Measurements from ENCODE around the gene ILDR2. TPM values are rescaled to one million over a fixed set of nuclear protein-coding genes. Genes with fewer than 3 reads are reported as not detected.

ILDR2 gene
- total and polyA plus RNA-seq, 9 of the 15 experiments (the other 6 are each of a cell fraction or from before 2014, with no cell fraction given): 0.03 to 0.31 (median 0.18) TPM; not detected in 2

GRCh38 chr1:166875302-166875733 lies 100.0 kb downstream of the ILDR2 start:
- peaks cover 15 to 19% of the 10 kb centered on the region in 2 experiments; a peak in 4 of 5 replicates for H3K4me1 ChIP-seq (replicated peaks in 1 of 2; ENCODE audit: control insufficient read depth in 2 of 2, insufficient read depth in 2 of 2, low read length in 2 of 2)
- H3K36me3 ChIP-seq (ENCODE audit: control insufficient read depth, insufficient read depth, low read length): peaks cover 22% of the 10 kb centered on the region; the same call in 1 of the 3 replicates
- peak overlapping the region; percentile 87 for H2AFZ ChIP-seq (ENCODE audit: low read depth, low read length)
- ChIA-PET POLR2A (interaction anchor here (0.6 to 1.8 kb wide), 8 partner anchors 8 to 170 kb away, joined by 3 to 9 read pairs (median 4); partner anchors contain the start of gene POGK), CTCF (ENCODE audit: low intra/inter-chr PET ratio) (no interaction called here)
- peaks cover 57% of the 10 kb centered on the region for H3K79me2 ChIP-seq (ENCODE audit: control insufficient read depth, insufficient read depth, low read length)
- 0 out of 2 replicates have a peak, but pooled peaks cover 2% of the 10 kb centered on the region for H3K9me3 ChIP-seq (replicated peaks; ENCODE audit: control insufficient read depth, insufficient read depth, low read depth, low read length)
- DNase-seq (ENCODE audit: extremely low read depth in 1 of 4, low spot score in 3 of 4) (peak in 1 of 4 experiments; percentile 31), ATAC-seq (no peak), FAIRE-seq (no peak)
- H3K9me1 ChIP-seq (ENCODE audit: control insufficient read depth, insufficient read depth, low read length): no peaks in the 10 kb centered on the region
- BruUV-seq (replicated peaks): no TSS peak
- H3K4me2 ChIP-seq (ENCODE audit: insufficient read depth, low read length): peak overlapping the region; percentile 89
- in situ Hi-C loops (cut with MboI) (no loop called here), intact Hi-C loops (cut with micrococcal nuclease) (loop anchor here (2.0 kb wide), 1 partner anchor 35 kb away; no protein-coding TSS in a partner anchor)
- 5% methylated on average over 8 of the region's 8 CpGs for WGBS (ENCODE audit: insufficient coverage, low coverage, missing lambda C conversion rate)
- 0 out of 2 replicates have a peak, but pooled peaks cover 13% of the 10 kb centered on the region for H4K20me1 ChIP-seq (replicated peaks; ENCODE audit: control insufficient read depth, insufficient read depth, low read length)
- H3K27me3 ChIP-seq (ENCODE audit: control insufficient read depth in 2 of 2, insufficient read depth in 2 of 2, low read length in 2 of 2): no peaks in the 10 kb centered on the region
- H3K27ac ChIP-seq (ENCODE audit: extremely low read depth, low read depth, low read length): peak overlapping the region; percentile 83
- peak overlapping the region; percentile 82 to 97 for H3K9ac ChIP-seq (ENCODE audit: insufficient read depth in 1 of 2, low read depth in 2 of 2, low read length in 2 of 2)
- peak overlapping the region; percentile 68 for H3K4me3 ChIP-seq
- no peak for TF ChIP-seq CSDE1 (IDR thresholded peaks at IDR 0.05)
- TF ChIP-seq CTCF (IDR thresholded peaks at IDR 0.05 in 2 of 3, conservative IDR thresholded peaks at IDR 0.05 in 1 of 3; ENCODE audit: insufficient read depth in 2 of 3, low read depth in 1 of 3, low read length in 3 of 3): no peak
- TF ChIP-seq, protein P1, sequence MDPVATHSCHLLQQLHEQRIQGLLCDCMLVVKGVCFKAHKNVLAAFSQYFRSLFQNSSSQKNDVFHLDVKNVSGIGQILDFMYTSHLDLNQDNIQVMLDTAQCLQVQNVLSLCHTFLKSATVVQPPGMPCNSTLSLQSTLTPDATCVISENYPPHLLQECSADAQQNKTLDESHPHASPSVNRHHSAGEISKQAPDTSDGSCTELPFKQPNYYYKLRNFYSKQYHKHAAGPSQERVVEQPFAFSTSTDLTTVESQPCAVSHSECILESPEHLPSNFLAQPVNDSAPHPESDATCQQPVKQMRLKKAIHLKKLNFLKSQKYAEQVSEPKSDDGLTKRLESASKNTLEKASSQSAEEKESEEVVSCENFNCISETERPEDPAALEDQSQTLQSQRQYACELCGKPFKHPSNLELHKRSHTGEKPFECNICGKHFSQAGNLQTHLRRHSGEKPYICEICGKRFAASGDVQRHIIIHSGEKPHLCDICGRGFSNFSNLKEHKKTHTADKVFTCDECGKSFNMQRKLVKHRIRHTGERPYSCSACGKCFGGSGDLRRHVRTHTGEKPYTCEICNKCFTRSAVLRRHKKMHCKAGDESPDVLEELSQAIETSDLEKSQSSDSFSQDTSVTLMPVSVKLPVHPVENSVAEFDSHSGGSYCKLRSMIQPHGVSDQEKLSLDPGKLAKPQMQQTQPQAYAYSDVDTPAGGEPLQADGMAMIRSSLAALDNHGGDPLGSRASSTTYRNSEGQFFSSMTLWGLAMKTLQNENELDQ (CRISPR knock-in tag; IDR thresholded peaks at IDR 0.05; ENCODE audit: borderline replicate concordance): no peak
- TF ChIP-seq SNIP1 (IDR thresholded peaks at IDR 0.05; ENCODE audit: low read depth): no peak
- 0 out of 2 replicates have a peak, but pooled peaks have one; percentile 25 for TF ChIP-seq ZNF766 (CRISPR knock-in tag; conservative IDR thresholded peaks at IDR 0.05)
- no peak for TF ChIP-seq POLR3G (IDR thresholded peaks at IDR 0.05; ENCODE audit: extremely low read depth, insufficient read length, insufficient replicate concordance)
- TF ChIP-seq CHD1 (IDR thresholded peaks at IDR 0.05; ENCODE audit: low read length): peak; percentile 25
- TF ChIP-seq ZC3H4 (CRISPR knock-in tag; IDR thresholded peaks at IDR 0.05; ENCODE audit: borderline replicate concordance): no peak
- peak; percentile 54; the same call in 1 of the 2 replicates for TF ChIP-seq PTBP1 (IDR thresholded peaks at IDR 0.05; ENCODE audit: low read depth, low read length)
- no peak for TF ChIP-seq HSF4 (CRISPR knock-in tag; IDR thresholded peaks at IDR 0.05; ENCODE audit: borderline replicate concordance)
- TF ChIP-seq, protein P2, sequence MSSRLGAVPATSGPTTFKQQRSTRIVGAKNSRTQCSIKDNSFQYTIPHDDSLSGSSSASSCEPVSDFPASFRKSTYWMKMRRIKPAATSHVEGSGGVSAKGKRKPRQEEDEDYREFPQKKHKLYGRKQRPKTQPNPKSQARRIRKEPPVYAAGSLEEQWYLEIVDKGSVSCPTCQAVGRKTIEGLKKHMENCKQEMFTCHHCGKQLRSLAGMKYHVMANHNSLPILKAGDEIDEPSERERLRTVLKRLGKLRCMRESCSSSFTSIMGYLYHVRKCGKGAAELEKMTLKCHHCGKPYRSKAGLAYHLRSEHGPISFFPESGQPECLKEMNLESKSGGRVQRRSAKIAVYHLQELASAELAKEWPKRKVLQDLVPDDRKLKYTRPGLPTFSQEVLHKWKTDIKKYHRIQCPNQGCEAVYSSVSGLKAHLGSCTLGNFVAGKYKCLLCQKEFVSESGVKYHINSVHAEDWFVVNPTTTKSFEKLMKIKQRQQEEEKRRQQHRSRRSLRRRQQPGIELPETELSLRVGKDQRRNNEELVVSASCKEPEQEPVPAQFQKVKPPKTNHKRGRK (tag; IDR thresholded peaks at IDR 0.05): 0 out of 2 replicates have a peak, but pooled peaks have one; percentile 9
- no peak for TF ChIP-seq ZNF143 (CRISPR knock-in tag; IDR thresholded peaks at IDR 0.05)
- TF ChIP-seq ELF2 (CRISPR knock-in tag; IDR thresholded peaks at IDR 0.05): 0 out of 2 replicates have a peak, but pooled peaks have one; percentile 12
- no peak for TF ChIP-seq TAF9B (IDR thresholded peaks at IDR 0.05; ENCODE audit: partially characterized antibody)
- no peak for TF ChIP-seq SETDB1 (IDR thresholded peaks at IDR 0.05; ENCODE audit: low read length)
- TF ChIP-seq STAT5B (CRISPR knock-in tag; IDR thresholded peaks at IDR 0.05): no peak
- TF ChIP-seq ZNF263 (CRISPR knock-in tag; IDR thresholded peaks at IDR 0.05; ENCODE audit: borderline replicate concordance): no peak
- no peak for TF ChIP-seq MBD2 (IDR thresholded peaks at IDR 0.05; ENCODE audit: borderline replicate concordance, low read depth)

All from K562 (cell line).